Measurements from ENCODE around the gene LRFN5.

The LRFN5 gene

GRCh38 chr14:41773536-41774279 lies 167.0 kb downstream of the LRFN5 start:
- DNase-seq (ENCODE audit: low spot score): no peak

- DNase-seq (ENCODE audit: low spot score): no peak
Measured at GRCh38 chr14:41782511-41782910, 175.8 kb downstream of the LRFN5 start.

GRCh38 chr14:41783403-41783802 lies 176.7 kb downstream of the LRFN5 start:
- no peak for DNase-seq (ENCODE audit: low spot score)

GRCh38 chr14:41785696-41786095 lies 179.0 kb downstream of the LRFN5 start:
- no peak for DNase-seq (ENCODE audit: low spot score)

- no peak for DNase-seq (ENCODE audit: low spot score)
Measured at GRCh38 chr14:41799817-41800216, 193.1 kb downstream of the LRFN5 start.

GRCh38 chr14:41805633-41806032 lies 199.0 kb downstream of the LRFN5 start:
- no peak for DNase-seq (ENCODE audit: low spot score)

GRCh38 chr14:41806366-41806975 lies 199.8 kb downstream of the LRFN5 start:
- DNase-seq (ENCODE audit: low spot score): no peak

GRCh38 chr14:41810362-41810761 lies 203.7 kb downstream of the LRFN5 start:
- DNase-seq (ENCODE audit: low spot score): no peak

- no peak for DNase-seq (ENCODE audit: low spot score)
Measured at GRCh38 chr14:41817626-41818025, 210.9 kb downstream of the LRFN5 start.

GRCh38 chr14:41824441-41824840 lies 217.8 kb downstream of the LRFN5 start:
- DNase-seq (ENCODE audit: low spot score): no peak

- no peak for DNase-seq (ENCODE audit: low spot score)
Measured at GRCh38 chr14:41825622-41826021, 218.9 kb downstream of the LRFN5 start.

GRCh38 chr14:41830714-41831406 lies 224.2 kb downstream of the LRFN5 start:
- DNase-seq (ENCODE audit: low spot score): no peak

GRCh38 chr14:41839661-41840060 lies 233.0 kb downstream of the LRFN5 start:
- no peak for DNase-seq (ENCODE audit: low spot score)

- no peak for DNase-seq (ENCODE audit: low spot score)
Measured at GRCh38 chr14:41859336-41859735, 252.7 kb downstream of the LRFN5 start.

- no peak for DNase-seq (ENCODE audit: low spot score)
Measured at GRCh38 chr14:41860586-41860985, 253.9 kb downstream of the LRFN5 start.

GRCh38 chr14:41865894-41866293 lies 259.2 kb downstream of the LRFN5 start:
- no peak for DNase-seq (ENCODE audit: low spot score)

GRCh38 chr14:41868396-41868795 lies 261.7 kb downstream of the LRFN5 start:
- no peak for DNase-seq (ENCODE audit: low spot score)

- no peak for DNase-seq (ENCODE audit: low spot score)
Measured at GRCh38 chr14:41872931-41873685, 266.4 kb downstream of the LRFN5 start.

GRCh38 chr14:41873686-41874317 lies 267.1 kb downstream of the LRFN5 start:
- DNase-seq (ENCODE audit: low spot score): no peak

- no peak for DNase-seq (ENCODE audit: low spot score)
Measured at GRCh38 chr14:41875116-41875515, 268.4 kb downstream of the LRFN5 start.

GRCh38 chr14:41878321-41878720 lies 271.6 kb downstream of the LRFN5 start:
- DNase-seq (ENCODE audit: low spot score): no peak

GRCh38 chr14:41891624-41892023 lies 284.9 kb downstream of the LRFN5 start:
- DNase-seq (ENCODE audit: low spot score): no peak

Measured in CD4-positive, alpha-beta T cell treated with Interleukin-6 at 100 ng/mL for 8 hours (primary cell).